PFSK-1 (cell line): ENCODE measurements around the gene CCDC170.

Experiments used
- FOXP2 ChIP-seq: optimal IDR thresholded peaks from 2 replicates; pipeline ENCODE3; 2011; ENCODE audit warnings: borderline replicate concordance, control low read depth, inconsistent platforms; ENCODE audit not compliant: insufficient read depth; ENCODE audit errors: extremely low read length, extremely low read depth
- POLR2AphosphoS5 ChIP-seq: IDR thresholded peaks from 2 replicates; pipeline ENCODE4 v1.6.1; 2012; ENCODE audit warnings: low read depth, mild to moderate bottlenecking, control low read depth, low read length, moderate library complexity
- REST ChIP-seq, 2 experiments: IDR thresholded peaks; 2 replicates each; pipeline versions ENCODE4 v1.6.1 to v1.8.0; 2011 to 2012; ENCODE audit warnings: low read depth in 2 of 2, low read length in 2 of 2, control low read depth in 1 of 2, inconsistent platforms in 1 of 2, mild to moderate bottlenecking in 1 of 2, moderate library complexity in 1 of 2; ENCODE audit not compliant: insufficient read depth in 1 of 2
- SIN3A ChIP-seq: IDR thresholded peaks from 2 replicates; pipeline ENCODE4 v1.6.1; 2012; ENCODE audit warnings: mild to moderate bottlenecking, low read length, moderate library complexity, borderline replicate concordance; ENCODE audit not compliant: insufficient read depth
- TAF1 ChIP-seq: IDR thresholded peaks from 2 replicates; pipeline ENCODE4 v1.6.1; 2012; ENCODE audit warnings: low read length, control low read depth, borderline replicate concordance; ENCODE audit not compliant: insufficient read depth

Gene CCDC170

GRCh38 chr6:151590742-151591141 is 96.9 kb downstream of the CCDC170 start:
- TF ChIP-seq TAF1 (no peak), POLR2AphosphoS5 (no peak), SIN3A (no peak), FOXP2 (no peak), REST (IDR thresholded peaks at IDR 0.05; ENCODE audit: insufficient read depth in 1 of 2, low read depth in 2 of 2, low read length in 2 of 2) (no peak)

GRCh38 chr6:151592449-151593159 is 98.8 kb downstream of the CCDC170 start:
- TF ChIP-seq TAF1 (no peak), REST (IDR thresholded peaks at IDR 0.05; ENCODE audit: insufficient read depth in 1 of 2, low read depth in 2 of 2, low read length in 2 of 2) (no peak), POLR2AphosphoS5 (no peak), SIN3A (no peak), FOXP2 (no peak)

- TF ChIP-seq FOXP2, result no peak
These were observed 115.5 kb downstream of the CCDC170 start for GRCh38 chr6:151609146-151609902.

GRCh38 chr6:151610326-151610725 is 116.5 kb downstream of the CCDC170 start:
- TF ChIP-seq SIN3A (no peak), FOXP2 (no peak), REST (IDR thresholded peaks at IDR 0.05; ENCODE audit: insufficient read depth in 1 of 2, low read depth in 2 of 2, low read length in 2 of 2) (no peak), POLR2AphosphoS5 (no peak), TAF1 (no peak)

- TF ChIP-seq REST (IDR thresholded peaks at IDR 0.05; ENCODE audit: insufficient read depth in 1 of 2, low read depth in 2 of 2, low read length in 2 of 2), result no peak
- no peak for TF ChIP-seq POLR2AphosphoS5
- no peak for TF ChIP-seq TAF1
These were observed 120.8 kb downstream of the CCDC170 start for GRCh38 chr6:151614630-151615029.
